ENCODE results near the gene MAGI2. TPM values are rescaled to one million over a fixed set of nuclear protein-coding genes. Genes with fewer than 3 reads are reported as not detected.

The MAGI2 gene
- total and polyA plus RNA-seq, 2 of the 13 experiments (the other 11 are each of a cell fraction or from before 2014, with no cell fraction given) = 1.5 to 3.8 TPM

DNA sequence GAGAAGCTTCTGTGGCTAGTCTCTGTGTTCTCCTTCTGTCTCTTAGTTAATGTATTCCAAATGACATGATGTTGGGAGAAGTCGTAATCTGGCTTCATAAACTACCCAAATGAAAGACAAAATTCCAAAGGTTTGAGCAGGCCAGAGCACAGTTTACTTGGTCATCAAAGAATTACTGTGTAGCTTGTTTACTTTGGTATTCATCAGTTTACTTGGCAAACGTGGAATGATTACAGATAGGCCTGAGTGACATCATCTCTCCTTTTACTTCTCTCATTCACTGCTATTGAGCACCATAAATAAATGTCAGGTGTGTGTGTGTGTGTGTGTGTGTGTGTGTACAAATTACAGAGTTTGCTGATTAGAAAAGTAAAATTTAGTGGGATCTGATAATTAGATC, 1327.6 kb downstream of the MAGI2 start (continued):
- TF ChIP-seq, protein P1, sequence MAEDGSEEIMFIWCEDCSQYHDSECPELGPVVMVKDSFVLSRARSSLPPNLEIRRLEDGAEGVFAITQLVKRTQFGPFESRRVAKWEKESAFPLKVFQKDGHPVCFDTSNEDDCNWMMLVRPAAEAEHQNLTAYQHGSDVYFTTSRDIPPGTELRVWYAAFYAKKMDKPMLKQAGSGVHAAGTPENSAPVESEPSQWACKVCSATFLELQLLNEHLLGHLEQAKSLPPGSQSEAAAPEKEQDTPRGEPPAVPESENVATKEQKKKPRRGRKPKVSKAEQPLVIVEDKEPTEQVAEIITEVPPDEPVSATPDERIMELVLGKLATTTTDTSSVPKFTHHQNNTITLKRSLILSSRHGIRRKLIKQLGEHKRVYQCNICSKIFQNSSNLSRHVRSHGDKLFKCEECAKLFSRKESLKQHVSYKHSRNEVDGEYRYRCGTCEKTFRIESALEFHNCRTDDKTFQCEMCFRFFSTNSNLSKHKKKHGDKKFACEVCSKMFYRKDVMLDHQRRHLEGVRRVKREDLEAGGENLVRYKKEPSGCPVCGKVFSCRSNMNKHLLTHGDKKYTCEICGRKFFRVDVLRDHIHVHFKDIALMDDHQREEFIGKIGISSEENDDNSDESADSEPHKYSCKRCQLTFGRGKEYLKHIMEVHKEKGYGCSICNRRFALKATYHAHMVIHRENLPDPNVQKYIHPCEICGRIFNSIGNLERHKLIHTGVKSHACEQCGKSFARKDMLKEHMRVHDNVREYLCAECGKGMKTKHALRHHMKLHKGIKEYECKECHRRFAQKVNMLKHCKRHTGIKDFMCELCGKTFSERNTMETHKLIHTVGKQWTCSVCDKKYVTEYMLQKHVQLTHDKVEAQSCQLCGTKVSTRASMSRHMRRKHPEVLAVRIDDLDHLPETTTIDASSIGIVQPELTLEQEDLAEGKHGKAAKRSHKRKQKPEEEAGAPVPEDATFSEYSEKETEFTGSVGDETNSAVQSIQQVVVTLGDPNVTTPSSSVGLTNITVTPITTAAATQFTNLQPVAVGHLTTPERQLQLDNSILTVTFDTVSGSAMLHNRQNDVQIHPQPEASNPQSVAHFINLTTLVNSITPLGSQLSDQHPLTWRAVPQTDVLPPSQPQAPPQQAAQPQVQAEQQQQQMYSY (CRISPR knock-in tag; IDR thresholded peaks at IDR 0.05) = no peak
- TF ChIP-seq YEATS2 (CRISPR knock-in tag; IDR thresholded peaks at IDR 0.05; ENCODE audit: borderline replicate concordance) (no peak), ZNF724P (CRISPR knock-in tag; IDR thresholded peaks at IDR 0.05; ENCODE audit: borderline replicate concordance) (no peak), ZBTB21 (CRISPR knock-in tag; IDR thresholded peaks at IDR 0.05) (peak; percentile 66; the same call in 1 of the 2 replicates), JUNB (CRISPR knock-in tag; IDR thresholded peaks at IDR 0.05; ENCODE audit: borderline replicate concordance) (peak; percentile 40; the same call in 1 of the 2 replicates), MED1 (CRISPR knock-in tag; IDR thresholded peaks at IDR 0.05) (no peak), RARG (CRISPR knock-in tag; IDR thresholded peaks at IDR 0.05; ENCODE audit: low read depth) (no peak), CSRNP1 (CRISPR knock-in tag; IDR thresholded peaks at IDR 0.05) (no peak), NR2F6 (IDR thresholded peaks at IDR 0.05) (0 out of 2 replicates have a peak, but pooled peaks have one; percentile 15), NR2F6 (CRISPR knock-in tag; IDR thresholded peaks at IDR 0.05) (no peak), FOXA3 (CRISPR knock-in tag; IDR thresholded peaks at IDR 0.05) (peak; percentile 91), SOX6 (IDR thresholded peaks at IDR 0.05) (no peak), SOX6 (CRISPR knock-in tag; IDR thresholded peaks at IDR 0.05) (peak; percentile 38; the same call in 1 of the 2 replicates), ZNF205 (CRISPR knock-in tag; IDR thresholded peaks at IDR 0.05) (no peak), MEIS1 (CRISPR knock-in tag; IDR thresholded peaks at IDR 0.05; ENCODE audit: borderline replicate concordance) (no peak)
- TF ChIP-seq, protein P2, sequence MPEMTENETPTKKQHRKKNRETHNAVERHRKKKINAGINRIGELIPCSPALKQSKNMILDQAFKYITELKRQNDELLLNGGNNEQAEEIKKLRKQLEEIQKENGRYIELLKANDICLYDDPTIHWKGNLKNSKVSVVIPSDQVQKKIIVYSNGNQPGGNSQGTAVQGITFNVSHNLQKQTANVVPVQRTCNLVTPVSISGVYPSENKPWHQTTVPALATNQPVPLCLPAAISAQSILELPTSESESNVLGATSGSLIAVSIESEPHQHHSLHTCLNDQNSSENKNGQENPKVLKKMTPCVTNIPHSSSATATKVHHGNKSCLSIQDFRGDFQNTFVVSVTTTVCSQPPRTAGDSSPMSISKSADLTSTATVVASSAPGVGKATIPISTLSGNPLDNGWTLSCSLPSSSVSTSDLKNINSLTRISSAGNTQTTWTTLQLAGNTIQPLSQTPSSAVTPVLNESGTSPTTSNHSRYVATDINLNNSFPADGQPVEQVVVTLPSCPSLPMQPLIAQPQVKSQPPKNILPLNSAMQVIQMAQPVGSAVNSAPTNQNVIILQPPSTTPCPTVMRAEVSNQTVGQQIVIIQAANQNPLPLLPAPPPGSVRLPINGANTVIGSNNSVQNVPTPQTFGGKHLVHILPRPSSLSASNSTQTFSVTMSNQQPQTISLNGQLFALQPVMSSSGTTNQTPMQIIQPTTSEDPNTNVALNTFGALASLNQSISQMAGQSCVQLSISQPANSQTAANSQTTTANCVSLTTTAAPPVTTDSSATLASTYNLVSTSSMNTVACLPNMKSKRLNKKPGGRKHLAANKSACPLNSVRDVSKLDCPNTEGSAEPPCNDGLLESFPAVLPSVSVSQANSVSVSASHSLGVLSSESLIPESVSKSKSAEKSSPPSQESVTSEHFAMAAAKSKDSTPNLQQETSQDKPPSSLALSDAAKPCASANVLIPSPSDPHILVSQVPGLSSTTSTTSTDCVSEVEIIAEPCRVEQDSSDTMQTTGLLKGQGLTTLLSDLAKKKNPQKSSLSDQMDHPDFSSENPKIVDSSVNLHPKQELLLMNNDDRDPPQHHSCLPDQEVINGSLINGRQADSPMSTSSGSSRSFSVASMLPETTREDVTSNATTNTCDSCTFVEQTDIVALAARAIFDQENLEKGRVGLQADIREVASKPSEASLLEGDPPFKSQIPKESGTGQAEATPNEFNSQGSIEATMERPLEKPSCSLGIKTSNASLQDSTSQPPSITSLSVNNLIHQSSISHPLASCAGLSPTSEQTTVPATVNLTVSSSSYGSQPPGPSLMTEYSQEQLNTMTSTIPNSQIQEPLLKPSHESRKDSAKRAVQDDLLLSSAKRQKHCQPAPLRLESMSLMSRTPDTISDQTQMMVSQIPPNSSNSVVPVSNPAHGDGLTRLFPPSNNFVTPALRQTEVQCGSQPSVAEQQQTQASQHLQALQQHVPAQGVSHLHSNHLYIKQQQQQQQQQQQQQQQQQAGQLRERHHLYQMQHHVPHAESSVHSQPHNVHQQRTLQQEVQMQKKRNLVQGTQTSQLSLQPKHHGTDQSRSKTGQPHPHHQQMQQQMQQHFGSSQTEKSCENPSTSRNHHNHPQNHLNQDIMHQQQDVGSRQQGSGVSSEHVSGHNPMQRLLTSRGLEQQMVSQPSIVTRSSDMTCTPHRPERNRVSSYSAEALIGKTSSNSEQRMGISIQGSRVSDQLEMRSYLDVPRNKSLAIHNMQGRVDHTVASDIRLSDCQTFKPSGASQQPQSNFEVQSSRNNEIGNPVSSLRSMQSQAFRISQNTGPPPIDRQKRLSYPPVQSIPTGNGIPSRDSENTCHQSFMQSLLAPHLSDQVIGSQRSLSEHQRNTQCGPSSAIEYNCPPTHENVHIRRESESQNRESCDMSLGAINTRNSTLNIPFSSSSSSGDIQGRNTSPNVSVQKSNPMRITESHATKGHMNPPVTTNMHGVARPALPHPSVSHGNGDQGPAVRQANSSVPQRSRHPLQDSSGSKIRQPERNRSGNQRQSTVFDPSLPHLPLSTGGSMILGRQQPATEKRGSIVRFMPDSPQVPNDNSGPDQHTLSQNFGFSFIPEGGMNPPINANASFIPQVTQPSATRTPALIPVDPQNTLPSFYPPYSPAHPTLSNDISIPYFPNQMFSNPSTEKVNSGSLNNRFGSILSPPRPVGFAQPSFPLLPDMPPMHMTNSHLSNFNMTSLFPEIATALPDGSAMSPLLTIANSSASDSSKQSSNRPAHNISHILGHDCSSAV (CRISPR knock-in tag; IDR thresholded peaks at IDR 0.05; ENCODE audit: borderline replicate concordance) = no peak
- TF ChIP-seq, protein P3, sequence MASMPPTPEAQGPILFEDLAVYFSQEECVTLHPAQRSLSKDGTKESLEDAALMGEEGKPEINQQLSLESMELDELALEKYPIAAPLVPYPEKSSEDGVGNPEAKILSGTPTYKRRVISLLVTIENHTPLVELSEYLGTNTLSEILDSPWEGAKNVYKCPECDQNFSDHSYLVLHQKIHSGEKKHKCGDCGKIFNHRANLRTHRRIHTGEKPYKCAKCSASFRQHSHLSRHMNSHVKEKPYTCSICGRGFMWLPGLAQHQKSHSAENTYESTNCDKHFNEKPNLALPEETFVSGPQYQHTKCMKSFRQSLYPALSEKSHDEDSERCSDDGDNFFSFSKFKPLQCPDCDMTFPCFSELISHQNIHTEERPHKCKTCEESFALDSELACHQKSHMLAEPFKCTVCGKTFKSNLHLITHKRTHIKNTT (CRISPR knock-in tag; IDR thresholded peaks at IDR 0.05) = no peak
